Caki2 (cell line): Measurements from ENCODE around the gene RNF187. TPM values are rescaled to one million over a fixed set of nuclear protein-coding genes. Genes with fewer than 3 reads are reported as not detected.
A peak's percentile ranks its signal among the peaks of the same experiment; 100 is the strongest.
"Not testable (repeated sequence)": the region's sequence is repeated elsewhere in the genome, so short reads cannot be mapped to it uniquely, and the experiment has no call there.

Experiments used
- DNase-seq: peaks from one replicate; pipeline ENCODE4 v3.0.0-alpha.2; 2015; ENCODE audit warnings: low read depth
- in situ Hi-C: cut with HindIII; loops from 2 replicates; pipeline ENCODE4 v1.10.0; 2016; ENCODE audit warnings: low sequenced_read_pairs, low pct_unique_long_range_greater_than_20kb, mixed read lengths
- total RNA-seq: library from RNA; depleted of rRNA; stranded (reverse); fragments of >200 nt; shearing (Covaris generic); gene quantifications from 2 replicates; pipeline ENCODE4 v1.2.3, GENCODE V29; 2014; ENCODE audit warnings: low replicate concordance

RNF187 gene
- total RNA-seq, 1 experiment from 2014 or later: 174 TPM

DNA sequence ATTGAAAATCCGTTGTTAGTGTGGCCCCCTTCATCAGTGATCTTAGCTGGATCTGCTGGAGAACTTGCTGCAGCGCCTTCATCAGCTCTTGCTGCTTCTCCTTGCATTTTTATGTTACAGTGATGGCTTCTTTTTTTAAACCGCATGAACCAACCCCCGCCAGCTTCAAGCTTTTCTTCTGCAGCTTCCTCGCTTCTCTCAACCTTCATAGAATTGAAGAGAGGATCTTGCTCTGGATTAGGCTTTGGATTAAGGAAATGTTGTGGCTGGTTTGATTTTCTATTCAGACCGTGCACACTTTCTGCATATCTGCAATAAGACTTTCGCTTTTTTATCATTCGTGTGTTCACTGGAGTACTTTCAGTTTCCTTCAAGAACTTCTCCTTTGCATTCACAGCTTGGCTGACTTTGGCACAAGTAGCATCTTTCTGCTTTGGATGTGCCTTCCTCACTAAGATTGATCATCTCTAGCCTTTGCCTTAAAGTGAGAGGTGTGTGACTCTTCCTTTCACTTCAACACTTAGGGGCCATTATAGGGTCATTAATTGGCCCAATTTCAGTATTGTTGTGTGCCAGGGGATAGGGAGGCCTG is 13.1 kb downstream of the RNF187 start:
- in situ Hi-C loops: no loop called here

DNA sequence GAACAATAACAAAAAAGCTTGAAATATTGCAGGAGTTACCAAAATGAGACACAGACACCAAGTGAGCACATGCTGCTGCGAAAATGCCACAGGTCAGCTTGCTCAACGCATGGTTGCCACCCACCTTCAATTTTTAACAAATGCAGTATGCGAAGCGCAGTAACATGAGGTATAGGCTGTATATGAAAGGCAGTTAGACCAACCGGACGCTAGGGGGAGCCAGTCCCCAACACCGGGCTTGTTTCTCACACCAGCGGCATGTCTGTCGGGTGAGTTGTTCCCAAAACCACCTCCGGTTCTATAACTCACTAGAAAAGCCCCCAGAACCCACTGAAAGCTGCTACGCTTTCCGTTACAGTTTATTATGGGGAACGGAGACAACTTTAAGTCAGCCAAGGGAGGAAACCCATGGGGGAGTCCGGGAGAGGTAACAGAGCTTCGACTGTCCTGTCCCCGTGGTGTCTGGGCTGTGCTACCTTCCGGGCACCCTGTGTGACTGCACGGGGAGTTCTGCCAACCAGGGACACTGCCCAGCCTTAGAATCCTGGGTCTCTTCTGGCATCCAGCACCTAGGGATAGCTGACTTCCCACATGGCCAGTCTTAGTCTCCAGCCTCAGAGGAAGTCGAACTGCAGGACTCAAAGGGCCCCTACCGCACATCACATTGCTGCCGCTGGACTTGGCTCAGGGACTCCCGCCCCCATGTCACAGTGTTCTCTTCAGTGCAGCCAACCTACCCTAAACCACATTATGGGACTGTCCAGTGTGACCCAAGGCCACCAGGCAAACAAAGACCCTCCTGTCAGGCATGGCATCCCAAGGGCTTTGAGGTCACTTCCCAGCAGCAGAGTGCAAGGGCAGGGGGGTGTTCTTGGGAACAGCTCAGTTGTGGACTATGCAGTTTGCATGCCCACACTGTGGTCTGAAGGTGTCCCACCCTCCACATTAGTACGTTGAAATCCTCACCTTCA is 14.0 kb downstream of the RNF187 start:
- peak; percentile 65 for DNase-seq
- in situ Hi-C loops: no loop called here

More for the DNA sequence above, 13.1 kb downstream of the RNF187 start:
- DNase-seq: no peak

DNA sequence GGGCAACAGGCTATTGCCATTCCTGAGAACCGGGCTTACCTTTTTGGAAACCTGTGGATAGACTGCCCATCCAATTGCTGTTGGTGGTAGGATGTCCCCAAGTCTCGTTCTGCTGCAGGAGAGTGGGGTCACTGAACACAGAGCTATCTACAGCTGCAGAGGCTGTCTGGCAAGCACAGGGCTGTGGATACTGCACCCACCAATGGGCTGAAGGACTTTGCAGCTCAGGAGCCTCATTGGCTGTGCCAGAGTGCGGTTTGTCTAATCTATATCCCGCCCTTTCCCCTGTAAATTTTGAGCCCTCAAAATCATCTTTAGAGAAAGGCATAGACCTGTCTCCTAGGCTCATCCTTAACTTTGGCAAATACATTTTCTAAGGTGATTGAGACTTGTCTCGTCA is 15.3 kb downstream of the RNF187 start:
- in situ Hi-C loops: no loop called here

DNA sequence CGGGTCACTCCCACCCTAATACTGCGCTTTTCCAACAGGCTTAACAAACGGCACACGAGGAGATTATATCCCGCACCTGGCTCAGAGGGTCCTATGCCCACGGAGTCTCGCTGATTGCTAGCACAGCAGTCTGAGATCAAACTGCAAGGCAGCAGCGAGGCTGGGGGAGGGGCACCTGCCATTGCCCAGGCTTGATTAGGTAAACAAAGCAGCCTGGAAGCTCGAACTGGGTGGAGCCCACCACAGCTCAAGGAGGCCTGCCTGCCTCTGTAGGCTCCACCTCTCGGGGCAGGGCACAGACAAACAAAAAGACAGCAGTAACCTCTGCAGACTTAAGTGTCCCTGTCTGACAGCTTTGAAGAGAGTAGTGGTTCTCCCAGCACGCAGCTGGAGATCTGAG is 18.8 kb downstream of the RNF187 start:
- DNase-seq, in situ Hi-C loops: not testable (repeated sequence)

More for the DNA sequence above, 15.3 kb downstream of the RNF187 start:
- DNase-seq: no peak

DNA sequence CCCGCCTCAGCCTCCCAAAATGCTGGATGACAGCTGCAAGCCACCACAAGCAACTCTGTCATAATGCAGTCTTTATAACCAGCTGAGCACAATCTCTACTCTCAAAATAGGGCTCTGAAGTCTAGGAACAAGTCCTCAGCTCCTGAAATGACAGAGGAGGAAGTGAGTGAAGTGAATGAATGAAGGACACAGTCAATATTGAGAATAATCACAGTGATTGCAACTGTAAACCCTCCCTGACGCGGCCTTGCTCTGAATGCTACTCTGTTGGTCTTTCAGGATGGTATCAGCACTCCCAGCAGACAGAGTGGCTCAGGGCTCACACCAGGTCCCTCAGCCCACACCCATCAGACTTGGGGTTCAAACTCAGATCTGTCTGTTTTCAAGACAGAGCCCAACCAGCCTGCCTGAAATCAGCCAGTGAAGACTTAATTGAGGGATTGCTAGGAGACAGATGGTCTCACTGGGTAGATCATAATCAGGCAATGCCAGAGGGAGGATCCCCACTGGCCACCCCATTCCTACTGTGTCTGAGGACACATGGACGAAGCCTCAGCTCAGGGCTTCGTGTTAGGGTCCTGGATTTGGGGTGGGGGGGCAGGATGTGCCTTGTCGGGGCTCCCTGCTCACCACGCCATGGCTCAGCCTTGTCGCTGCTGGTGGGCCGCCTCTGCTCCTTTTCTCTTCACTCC is 20.9 kb downstream of the RNF187 start:
- in situ Hi-C loops: no loop called here
- DNase-seq: no peak

DNA sequence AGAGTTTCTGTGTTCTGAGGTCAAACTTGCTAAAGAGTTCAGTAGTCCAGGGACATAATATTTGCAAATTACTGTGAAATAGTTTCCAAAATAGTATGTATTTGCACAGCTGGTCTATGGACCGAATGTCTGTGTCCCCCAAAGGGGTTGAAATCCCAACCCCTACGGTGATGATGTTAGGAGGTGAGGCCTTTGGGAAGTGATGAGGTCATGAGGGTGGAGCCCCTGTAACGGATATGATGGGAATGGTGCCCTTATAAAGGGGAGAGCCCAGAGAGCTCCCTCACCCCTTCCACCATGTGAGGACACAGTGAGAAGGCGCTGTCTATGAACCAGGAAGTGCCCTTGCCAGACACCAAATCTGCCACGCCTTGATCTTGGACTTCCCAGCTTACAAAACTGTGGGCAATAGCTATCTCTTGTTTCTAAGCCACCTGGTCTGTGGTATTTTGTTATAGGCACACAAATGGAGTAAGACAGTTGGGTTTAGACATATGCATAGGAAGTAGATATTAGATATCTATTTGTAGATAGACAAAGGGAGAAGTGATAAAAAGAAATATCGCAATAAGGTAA is 21.7 kb downstream of the RNF187 start:
- DNase-seq: no peak
- in situ Hi-C loops: no loop called here

DNA sequence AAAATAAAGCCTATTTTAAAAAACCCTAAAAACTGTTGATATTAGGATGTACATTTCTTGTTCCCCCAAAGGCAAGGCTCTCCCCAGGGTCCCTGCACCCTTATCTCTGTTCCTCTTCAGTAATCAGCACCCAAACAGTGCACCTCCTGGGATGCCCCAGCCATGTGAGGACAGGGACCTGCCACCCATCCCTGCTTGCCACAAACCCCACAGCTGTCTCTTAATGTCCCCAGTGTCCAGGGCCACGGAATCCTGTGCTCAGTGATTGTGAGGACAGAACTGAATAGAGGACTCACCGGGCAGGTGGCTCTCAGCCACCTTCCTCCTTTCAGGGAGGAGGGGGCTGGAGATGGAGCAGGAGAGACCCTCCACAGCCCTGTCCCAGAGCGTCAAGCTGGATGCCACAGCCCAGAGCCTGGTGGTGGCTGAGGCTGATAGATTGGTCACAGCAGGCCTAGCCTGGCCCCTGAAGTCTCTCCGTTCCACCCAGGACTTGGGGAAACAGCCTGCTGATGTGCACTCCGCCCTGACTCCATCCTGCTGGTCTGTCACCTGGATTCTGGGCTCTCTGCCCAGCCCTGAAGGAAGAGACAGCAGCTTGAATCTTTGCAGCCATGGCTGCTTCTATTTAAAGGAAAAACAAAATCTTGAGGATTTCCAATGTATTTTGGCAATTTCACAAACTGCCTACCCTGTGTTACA is 23.1 kb downstream of the RNF187 start:
- no peak for DNase-seq
- in situ Hi-C loops: no loop called here

DNA sequence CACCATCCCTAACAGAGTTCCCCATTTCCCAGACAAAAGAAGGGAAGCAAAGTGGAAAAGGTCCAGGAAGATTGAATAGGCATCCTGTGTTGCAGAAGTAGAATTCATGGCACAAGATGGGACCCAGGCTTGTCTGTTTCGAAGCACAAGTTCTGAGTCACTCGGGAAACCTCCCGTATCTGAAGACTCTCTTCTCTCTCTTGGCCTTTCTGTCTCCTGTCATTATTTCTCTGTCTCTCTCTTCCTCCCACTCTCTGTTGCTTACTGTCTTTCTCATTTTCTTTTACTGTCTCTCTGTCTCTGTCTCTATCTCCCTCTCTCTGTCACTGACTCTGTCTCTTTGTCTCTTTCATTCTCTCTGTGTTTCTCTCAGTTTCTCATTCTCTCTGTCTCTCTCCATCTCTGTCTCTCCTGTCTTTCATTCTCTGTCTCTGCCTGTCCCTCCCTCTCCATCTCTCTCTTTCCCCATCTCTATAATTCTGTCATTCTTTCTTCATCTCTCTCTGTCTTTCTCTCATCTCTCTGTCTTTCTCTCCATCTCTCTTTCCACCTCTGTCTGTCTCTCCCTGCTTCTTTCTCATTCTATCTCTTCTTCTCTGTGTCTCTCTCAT is 23.7 kb downstream of the RNF187 start:
- no peak for DNase-seq
- in situ Hi-C loops: no loop called here

DNA sequence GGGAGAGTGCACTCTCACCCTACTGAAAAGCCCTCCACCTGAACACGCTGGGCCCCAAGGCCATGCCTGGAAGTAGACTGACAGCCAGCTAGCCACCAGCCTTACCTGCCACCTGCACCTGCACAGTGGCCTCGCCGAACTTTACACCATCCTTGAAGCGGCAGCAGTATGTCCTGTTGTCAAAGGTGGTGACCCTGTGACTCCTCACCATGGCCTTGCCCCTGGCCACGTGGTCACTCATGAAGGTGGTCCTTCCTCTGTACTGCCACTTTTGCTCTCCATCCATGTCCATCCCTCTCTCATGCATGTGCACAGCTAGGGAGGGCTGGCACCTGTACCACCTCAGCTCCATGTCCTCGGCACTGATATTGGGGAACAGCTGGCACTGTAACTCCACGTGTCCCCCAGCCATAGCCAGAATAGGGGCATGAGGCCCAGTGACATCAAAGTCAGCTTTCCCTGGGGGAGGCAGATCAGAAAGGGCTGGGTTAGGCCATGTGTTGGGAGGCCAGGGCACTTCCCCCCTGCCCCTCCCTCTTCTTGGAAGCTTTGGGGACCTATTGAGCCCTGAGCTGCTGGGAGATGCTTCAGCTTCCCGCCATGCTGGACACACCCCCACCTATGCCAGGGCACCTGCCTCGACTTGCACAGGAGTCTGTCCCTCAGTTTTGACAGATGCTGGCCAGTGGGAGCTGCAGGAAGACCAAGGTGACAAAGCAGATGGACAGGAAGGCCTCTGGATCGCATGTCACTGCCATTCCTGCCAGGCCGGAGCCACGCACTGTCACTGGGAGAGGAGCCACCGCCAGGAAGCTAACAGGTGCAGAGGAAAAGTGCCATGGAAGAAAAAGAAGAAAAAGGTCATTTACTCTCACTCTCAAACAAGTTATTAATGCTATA is 24.6 kb downstream of the RNF187 start:
- in situ Hi-C loops: no loop called here
- no peak for DNase-seq

DNA sequence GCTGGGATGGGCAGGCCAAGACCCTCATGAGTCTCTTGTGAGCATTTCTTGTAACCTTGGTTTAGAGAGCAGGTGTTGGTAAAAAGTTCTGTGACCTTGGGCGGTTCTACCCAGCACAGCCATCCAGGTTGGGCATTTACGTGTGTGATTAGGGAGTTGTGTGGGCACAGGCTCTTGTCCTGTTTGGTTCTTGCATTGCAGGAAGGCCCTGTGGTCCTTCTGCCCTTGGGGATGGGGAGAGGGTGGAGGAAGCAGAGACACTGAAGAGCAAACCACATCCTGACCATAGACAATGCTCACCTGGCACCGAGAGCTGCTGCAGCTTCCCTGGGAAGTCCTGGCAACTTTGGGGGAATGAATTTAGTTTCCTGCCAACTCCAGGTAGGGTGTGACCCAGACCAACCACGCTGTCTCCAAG is 25.6 kb downstream of the RNF187 start:
- no peak for DNase-seq
- in situ Hi-C loops: no loop called here

DNA sequence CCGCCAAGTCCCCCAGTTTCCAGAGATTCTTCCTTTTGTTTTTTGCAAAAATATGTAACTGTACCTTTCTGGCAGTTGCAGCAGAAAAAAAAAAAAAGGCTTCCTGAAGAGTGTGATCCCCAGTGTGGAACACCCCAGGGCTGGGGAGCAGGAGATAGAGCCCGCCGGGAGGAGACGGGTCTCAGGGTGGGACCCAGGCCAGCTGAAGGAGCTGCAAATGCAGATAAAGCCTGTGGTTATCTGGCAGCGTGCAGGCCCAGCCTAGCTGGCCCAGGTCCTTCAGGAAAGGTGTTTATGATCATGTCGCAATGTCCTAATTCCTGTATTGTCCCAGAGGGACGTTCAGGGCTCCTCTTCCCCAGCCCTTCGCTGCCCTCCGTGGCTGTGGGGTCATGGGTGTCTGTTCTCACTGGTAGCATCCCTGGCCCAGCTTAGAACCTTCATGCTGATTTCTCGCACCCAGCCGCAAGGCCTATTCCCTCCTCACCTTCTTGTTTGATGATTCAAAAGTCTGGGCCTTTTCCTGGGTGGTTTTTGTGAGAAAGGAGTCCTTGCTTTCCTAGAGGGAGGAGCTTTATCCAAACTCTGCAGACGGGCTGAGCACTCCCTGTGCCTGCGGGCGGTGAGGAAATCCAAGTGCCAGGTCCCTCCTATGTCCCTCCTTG is 26.2 kb downstream of the RNF187 start:
- in situ Hi-C loops: no loop called here
- DNase-seq: no peak

DNA sequence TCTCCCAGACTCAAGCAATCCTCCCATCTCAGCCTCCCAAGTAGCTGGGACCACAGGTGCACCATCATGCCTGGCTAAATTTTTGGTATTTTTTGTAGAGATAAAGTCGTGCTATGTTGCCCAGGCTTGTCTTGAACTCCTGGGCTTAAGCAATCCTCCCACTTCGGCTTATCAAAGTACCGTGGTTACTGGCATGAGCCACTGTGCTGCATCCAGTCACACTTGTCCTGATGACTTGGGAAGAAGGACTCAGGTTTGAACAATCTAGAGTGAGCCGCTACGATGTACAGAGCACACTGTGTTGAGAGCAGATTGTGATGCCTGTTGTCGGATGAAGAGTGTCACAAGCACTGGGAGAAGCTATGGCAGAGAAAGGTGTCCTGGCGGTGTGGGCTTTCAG is 27.2 kb downstream of the RNF187 start:
- in situ Hi-C loops: no loop called here
- no peak for DNase-seq

DNA sequence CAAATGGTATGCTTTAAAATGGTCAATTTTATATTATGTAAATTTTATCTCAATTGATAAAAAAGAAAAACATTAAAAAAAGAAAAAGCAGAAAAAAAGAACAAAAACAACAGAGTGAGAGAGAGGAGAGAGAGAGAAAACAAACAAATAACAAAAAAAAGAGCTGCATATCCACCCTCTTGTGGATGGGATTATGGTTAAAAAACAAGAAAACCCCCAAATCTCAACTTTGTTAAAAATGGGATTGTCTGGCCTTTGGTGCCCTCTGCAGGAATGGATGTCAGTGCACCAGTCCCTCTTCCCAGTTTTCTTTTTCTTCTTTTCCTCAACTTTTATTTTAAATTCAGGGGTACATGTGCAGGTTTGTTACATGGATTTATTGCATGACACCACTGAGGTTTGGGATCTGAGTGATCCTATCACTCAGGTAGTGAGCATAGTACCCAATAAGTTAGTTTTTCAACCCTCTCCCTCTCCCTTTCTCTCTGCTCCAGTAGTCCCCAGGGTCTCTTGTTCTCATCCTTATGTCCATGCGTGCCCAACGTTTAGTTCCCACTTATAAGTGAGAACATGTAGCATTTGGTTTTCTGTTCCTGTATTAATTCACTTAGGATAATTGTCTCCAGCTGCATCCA is 28.1 kb downstream of the RNF187 start:
- in situ Hi-C loops: no loop called here
- DNase-seq: peak; percentile 18

DNA sequence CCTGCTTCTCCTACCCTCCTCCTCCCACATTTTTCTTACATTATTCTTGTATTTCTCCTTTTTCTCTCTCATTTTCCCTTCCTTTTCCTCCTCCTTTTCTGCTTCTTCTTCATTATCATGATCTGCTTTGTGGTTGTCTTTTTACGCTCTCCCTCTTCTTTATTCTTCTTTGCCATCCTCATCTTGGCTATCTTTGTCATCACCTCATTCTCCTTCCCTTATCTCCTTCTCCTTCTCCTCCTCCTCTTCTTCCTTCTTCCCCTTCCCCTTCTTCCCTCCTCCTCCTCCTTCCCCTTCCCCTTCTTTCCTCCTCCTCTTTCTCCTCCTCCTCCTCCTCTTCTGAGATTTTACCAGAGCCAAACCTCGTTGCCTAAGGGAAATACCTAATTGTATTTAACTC is 30.5 kb downstream of the RNF187 start:
- DNase-seq: no peak
- in situ Hi-C loops: no loop called here

DNA sequence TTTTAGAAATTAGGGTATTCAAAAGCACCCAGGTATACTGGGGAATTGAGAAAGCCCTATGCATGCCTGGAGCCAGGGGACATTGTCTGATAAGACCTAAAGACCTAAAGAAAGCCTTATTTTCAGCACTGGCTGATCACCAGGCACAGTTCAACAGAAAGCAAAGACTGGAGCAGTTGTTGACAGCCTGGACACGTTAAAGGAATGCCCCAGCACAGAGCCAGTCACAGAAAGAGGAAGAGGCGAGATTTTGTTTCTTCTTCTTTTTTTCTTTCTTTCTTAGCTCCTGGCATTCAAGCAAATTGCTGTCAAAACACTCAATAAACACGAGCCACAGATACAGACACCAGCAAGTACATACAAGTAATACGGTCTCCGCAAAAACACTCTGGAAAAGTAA is 40.4 kb downstream of the RNF187 start:
- in situ Hi-C loops: no loop called here
- no peak for DNase-seq

DNA sequence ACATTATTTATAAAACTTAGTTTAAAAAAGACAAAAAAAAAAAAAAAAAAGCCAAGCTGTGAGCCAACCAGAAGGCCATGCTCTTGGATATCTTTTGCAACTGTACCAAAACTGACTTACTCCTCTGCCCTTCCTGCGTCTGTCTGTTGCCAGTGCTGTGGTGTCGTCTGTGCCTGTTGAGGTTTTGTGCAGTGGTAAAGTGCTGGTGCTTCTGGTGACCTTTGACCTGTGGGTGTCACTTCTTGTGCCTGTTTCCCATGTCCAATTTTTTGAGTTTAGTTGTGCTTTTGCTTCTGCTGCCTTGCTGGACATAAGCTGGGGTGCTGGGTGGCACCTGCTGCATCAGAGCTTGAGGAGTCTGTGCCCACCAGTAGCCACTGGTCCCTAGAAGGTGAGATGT is 41.4 kb downstream of the RNF187 start:
- in situ Hi-C loops: no loop called here
- DNase-seq: no peak
